Transverse colon (tissue), 3 donors: ENCODE results near the gene TPSG1.

ENCODE experiments used
- POLR2A ChIP-seq: fragments of 450-650 bp; IDR thresholded peaks from one replicate; pipeline ENCODE4 v1.6.1; 2016; ENCODE audit warnings: antibody characterized with exemption, mild to moderate bottlenecking, moderate library complexity
- TF ChIP-seq, protein P1 (sequence below), 5 experiments: fragments of 200-600 bp in 3 of 5; fragments of 450-650 bp in 2 of 5; sonication (generic) in 3 of 5; IDR thresholded peaks; 1 replicate in 2 of 5; 2 replicates in 3 of 5; pipeline ENCODE4 v1.5.1; 2016 to 2017; ENCODE audit warnings: antibody characterized with exemption in 5 of 5, inconsistent platforms in 3 of 5, mild to moderate bottlenecking in 2 of 5, moderate library complexity in 1 of 5

DNA sequence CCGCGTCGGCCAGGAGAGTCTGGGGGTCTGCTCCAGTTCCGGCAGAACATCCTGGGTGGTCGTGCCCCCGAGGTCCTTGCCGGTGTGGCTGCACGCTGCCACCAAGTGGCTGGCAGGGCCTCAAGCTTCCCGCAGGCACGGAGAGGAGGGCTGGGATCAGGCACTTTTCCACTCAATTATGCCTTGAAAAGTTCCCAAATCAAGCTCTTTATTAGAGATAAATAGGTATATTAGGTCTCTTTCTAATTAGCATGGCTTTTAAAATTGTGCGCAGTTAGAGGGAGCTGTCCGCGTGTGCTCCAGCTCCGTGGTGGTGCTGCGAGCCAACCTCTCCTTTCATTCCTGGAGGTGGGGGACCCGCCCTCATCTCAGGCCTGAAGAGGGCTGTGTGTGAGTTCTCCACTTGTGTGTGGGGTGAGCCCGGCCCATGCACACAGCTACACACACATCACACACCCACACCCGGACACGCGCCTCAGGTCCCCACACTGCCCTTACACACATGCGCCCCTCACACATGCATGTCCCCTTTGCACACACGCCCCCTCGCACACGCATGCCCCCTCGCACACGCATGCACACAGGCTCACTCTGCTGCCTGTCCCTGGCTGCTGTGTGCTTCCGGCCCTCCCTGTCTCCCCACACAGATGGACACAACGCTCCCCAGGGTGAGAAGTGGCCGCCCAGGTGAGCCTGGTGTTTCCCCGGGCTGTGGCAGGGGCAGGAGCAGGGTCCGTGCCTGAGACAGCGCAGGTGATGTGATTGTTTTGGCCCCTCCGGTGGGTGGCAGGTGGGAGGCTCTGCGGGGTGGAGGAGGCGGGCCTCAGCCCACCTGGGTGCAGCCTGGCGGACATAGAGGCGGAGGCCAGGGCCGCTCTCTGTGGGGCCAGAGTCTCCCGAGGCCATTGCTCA, 43.4 kb downstream of the TPSG1 start:
- TF ChIP-seq, protein P1, sequence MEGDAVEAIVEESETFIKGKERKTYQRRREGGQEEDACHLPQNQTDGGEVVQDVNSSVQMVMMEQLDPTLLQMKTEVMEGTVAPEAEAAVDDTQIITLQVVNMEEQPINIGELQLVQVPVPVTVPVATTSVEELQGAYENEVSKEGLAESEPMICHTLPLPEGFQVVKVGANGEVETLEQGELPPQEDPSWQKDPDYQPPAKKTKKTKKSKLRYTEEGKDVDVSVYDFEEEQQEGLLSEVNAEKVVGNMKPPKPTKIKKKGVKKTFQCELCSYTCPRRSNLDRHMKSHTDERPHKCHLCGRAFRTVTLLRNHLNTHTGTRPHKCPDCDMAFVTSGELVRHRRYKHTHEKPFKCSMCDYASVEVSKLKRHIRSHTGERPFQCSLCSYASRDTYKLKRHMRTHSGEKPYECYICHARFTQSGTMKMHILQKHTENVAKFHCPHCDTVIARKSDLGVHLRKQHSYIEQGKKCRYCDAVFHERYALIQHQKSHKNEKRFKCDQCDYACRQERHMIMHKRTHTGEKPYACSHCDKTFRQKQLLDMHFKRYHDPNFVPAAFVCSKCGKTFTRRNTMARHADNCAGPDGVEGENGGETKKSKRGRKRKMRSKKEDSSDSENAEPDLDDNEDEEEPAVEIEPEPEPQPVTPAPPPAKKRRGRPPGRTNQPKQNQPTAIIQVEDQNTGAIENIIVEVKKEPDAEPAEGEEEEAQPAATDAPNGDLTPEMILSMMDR (IDR thresholded peaks at IDR 0.05) = no peak
- no peak for TF ChIP-seq POLR2A
